SK-N-SH treated with all-trans-retinoic acid at 6 μM for 48 hours (cell line): ENCODE data around the gene SEC14L1.

Experiments
- ATAC-seq: fragments of 200-7000 bp; cut with Tn5 transposase; 3 replicates; pipeline ENCODE4 v1.9.1; 2020; ENCODE audit warnings: mild to moderate bottlenecking, moderate library complexity
- ARNTL ChIP-seq: fragments of 450-650 bp; formaldehyde crosslinking; IDR thresholded peaks from 2 replicates; pipeline ENCODE4 v1.5.0; 2020; ENCODE audit warnings: low read depth, mild to moderate bottlenecking, moderate library complexity, borderline replicate concordance
- BACH2 ChIP-seq: fragments of 250-450 bp; sonication (Bioruptor Pico); IDR thresholded peaks from 2 replicates; pipeline ENCODE4 v1.9.0; 2021; ENCODE audit warnings: mild to moderate bottlenecking, borderline replicate concordance
- CSDC2 ChIP-seq: fragments of 250-450 bp; sonication (Bioruptor Pico); IDR thresholded peaks from 2 replicates; pipeline ENCODE4 v1.5.0; 2020; ENCODE audit warnings: mild to moderate bottlenecking, moderate library complexity
- ESRRG ChIP-seq: fragments of 250-450 bp; sonication (Bioruptor Pico); IDR thresholded peaks from 2 replicates; pipeline ENCODE4 v1.6.1; 2021; ENCODE audit warnings: mild to moderate bottlenecking
- GLIS3 ChIP-seq: fragments of 250-450 bp; sonication (Bioruptor Pico); IDR thresholded peaks from 2 replicates; pipeline ENCODE4 v1.5.0; 2020; ENCODE audit warnings: mild to moderate bottlenecking, moderate library complexity
- ISL1 ChIP-seq: fragments of 250-450 bp; sonication (Bioruptor Pico); IDR thresholded peaks from 2 replicates; pipeline ENCODE4 v2.1.2; 2022; ENCODE audit warnings: mild to moderate bottlenecking, moderate library complexity
- OSR1 ChIP-seq: fragments of 250-450 bp; sonication (Bioruptor Pico); IDR thresholded peaks from 2 replicates; pipeline ENCODE4 v1.8.0; 2022; ENCODE audit warnings: moderate library complexity, mild to moderate bottlenecking, inconsistent platforms
- POU6F1 ChIP-seq: fragments of 250-450 bp; sonication (Bioruptor Pico); IDR thresholded peaks from 2 replicates; pipeline ENCODE4 v1.8.0; 2021; ENCODE audit warnings: low read depth, mild to moderate bottlenecking, moderate library complexity, borderline replicate concordance
- PPARA ChIP-seq: fragments of 250-450 bp; sonication (Bioruptor Pico); IDR thresholded peaks from 2 replicates; pipeline ENCODE4 v1.5.0; 2020; ENCODE audit warnings: mild to moderate bottlenecking, borderline replicate concordance
- RARB ChIP-seq: fragments of 250-450 bp; sonication (Bioruptor Pico); IDR thresholded peaks from 2 replicates; pipeline ENCODE4 v1.8.0; 2021; ENCODE audit warnings: mild to moderate bottlenecking, moderate library complexity
- SNAI2 ChIP-seq: fragments of 250-450 bp; sonication (Bioruptor Pico); IDR thresholded peaks from 2 replicates; pipeline ENCODE4 v1.5.0; 2020; ENCODE audit warnings: mild to moderate bottlenecking, moderate library complexity
- TCF4 ChIP-seq: fragments of 250-450 bp; sonication (Bioruptor Pico); IDR thresholded peaks from 2 replicates; pipeline ENCODE4 v1.8.0; 2021; ENCODE audit warnings: mild to moderate bottlenecking, moderate library complexity, borderline replicate concordance
- TOX ChIP-seq: fragments of 250-450 bp; sonication (Bioruptor Pico); IDR thresholded peaks from 2 replicates; pipeline ENCODE4 v1.8.0; 2021; ENCODE audit warnings: mild to moderate bottlenecking, moderate library complexity, borderline replicate concordance
- TSHZ2 ChIP-seq: fragments of 250-450 bp; sonication (Bioruptor Pico); IDR thresholded peaks from 2 replicates; pipeline ENCODE4 v1.5.0; 2020; ENCODE audit warnings: mild to moderate bottlenecking, moderate library complexity
- ZC3H10 ChIP-seq: fragments of 250-450 bp; sonication (Bioruptor Pico); IDR thresholded peaks from 2 replicates; pipeline ENCODE4 v1.5.1; 2021; ENCODE audit warnings: mild to moderate bottlenecking, moderate library complexity
- ZFP3 ChIP-seq: fragments of 250-450 bp; sonication (Bioruptor Pico); IDR thresholded peaks from 2 replicates; pipeline ENCODE4 v1.5.0; 2020; ENCODE audit warnings: mild to moderate bottlenecking, moderate library complexity
- ZFP30 ChIP-seq: fragments of 450-650 bp; formaldehyde crosslinking; IDR thresholded peaks from 2 replicates; pipeline ENCODE4 v1.5.0; 2022; ENCODE audit warnings: mild to moderate bottlenecking, moderate library complexity
- ZNF565 ChIP-seq: fragments of 450-650 bp; formaldehyde crosslinking; conservative IDR thresholded peaks from 2 replicates; pipeline ENCODE4 v1.5.0; 2020; ENCODE audit warnings: low read depth, mild to moderate bottlenecking, moderate library complexity
- ZNF70 ChIP-seq: fragments of 450-650 bp; formaldehyde crosslinking; IDR thresholded peaks from 2 replicates; pipeline ENCODE4 v1.5.0; 2020; ENCODE audit warnings: mild to moderate bottlenecking, moderate library complexity
- ZNF8 ChIP-seq: fragments of 450-650 bp; formaldehyde crosslinking; IDR thresholded peaks from 2 replicates; pipeline ENCODE4 v1.5.0; 2020; ENCODE audit warnings: mild to moderate bottlenecking, moderate library complexity
- TF ChIP-seq, protein P1 (sequence below): fragments of 250-450 bp; sonication (Bioruptor Pico); IDR thresholded peaks from 2 replicates; pipeline ENCODE4 v1.5.1; 2020; ENCODE audit warnings: low read depth, mild to moderate bottlenecking, moderate library complexity
- TF ChIP-seq, protein P2 (sequence below): fragments of 250-450 bp; sonication (Bioruptor Pico); IDR thresholded peaks from 2 replicates; pipeline ENCODE4 v1.8.0; 2020; ENCODE audit warnings: mild to moderate bottlenecking, moderate library complexity, borderline replicate concordance

SEC14L1 gene

GRCh38 chr17:77173104-77173503 is 32.3 kb downstream of the SEC14L1 start:
- TF ChIP-seq, protein P1, sequence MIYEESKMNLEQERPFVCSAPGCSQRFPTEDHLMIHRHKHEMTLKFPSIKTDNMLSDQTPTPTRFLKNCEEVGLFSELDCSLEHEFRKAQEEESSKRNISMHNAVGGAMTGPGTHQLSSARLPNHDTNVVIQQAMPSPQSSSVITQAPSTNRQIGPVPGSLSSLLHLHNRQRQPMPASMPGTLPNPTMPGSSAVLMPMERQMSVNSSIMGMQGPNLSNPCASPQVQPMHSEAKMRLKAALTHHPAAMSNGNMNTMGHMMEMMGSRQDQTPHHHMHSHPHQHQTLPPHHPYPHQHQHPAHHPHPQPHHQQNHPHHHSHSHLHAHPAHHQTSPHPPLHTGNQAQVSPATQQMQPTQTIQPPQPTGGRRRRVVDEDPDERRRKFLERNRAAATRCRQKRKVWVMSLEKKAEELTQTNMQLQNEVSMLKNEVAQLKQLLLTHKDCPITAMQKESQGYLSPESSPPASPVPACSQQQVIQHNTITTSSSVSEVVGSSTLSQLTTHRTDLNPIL (CRISPR knock-in tag), result no peak
- TF ChIP-seq, protein P2, sequence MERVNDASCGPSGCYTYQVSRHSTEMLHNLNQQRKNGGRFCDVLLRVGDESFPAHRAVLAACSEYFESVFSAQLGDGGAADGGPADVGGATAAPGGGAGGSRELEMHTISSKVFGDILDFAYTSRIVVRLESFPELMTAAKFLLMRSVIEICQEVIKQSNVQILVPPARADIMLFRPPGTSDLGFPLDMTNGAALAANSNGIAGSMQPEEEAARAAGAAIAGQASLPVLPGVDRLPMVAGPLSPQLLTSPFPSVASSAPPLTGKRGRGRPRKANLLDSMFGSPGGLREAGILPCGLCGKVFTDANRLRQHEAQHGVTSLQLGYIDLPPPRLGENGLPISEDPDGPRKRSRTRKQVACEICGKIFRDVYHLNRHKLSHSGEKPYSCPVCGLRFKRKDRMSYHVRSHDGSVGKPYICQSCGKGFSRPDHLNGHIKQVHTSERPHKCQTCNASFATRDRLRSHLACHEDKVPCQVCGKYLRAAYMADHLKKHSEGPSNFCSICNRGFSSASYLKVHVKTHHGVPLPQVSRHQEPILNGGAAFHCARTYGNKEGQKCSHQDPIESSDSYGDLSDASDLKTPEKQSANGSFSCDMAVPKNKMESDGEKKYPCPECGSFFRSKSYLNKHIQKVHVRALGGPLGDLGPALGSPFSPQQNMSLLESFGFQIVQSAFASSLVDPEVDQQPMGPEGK (CRISPR knock-in tag), result no peak
- TF ChIP-seq ESRRG (CRISPR knock-in tag) (no peak), ZNF70 (CRISPR knock-in tag) (no peak), ZC3H10 (no peak), BACH2 (CRISPR knock-in tag) (no peak), PPARA (CRISPR knock-in tag) (no peak), TOX (CRISPR knock-in tag) (no peak), ZNF8 (CRISPR knock-in tag) (no peak), OSR1 (CRISPR knock-in tag) (no peak), GLIS3 (CRISPR knock-in tag) (no peak), CSDC2 (CRISPR knock-in tag) (no peak), ARNTL (CRISPR knock-in tag) (no peak), ZFP30 (no peak), RARB (CRISPR knock-in tag) (no peak), ZNF565 (no peak), TSHZ2 (CRISPR knock-in tag) (no peak), TCF4 (CRISPR knock-in tag) (no peak), ISL1 (CRISPR knock-in tag) (no peak)
- ATAC-seq, result no peak

- no peak for ATAC-seq
- TF ChIP-seq ISL1 (CRISPR knock-in tag), result no peak
- no peak for TF ChIP-seq ZFP3
- no peak for TF ChIP-seq ZNF70 (CRISPR knock-in tag)
- no peak for TF ChIP-seq ESRRG (CRISPR knock-in tag)
- TF ChIP-seq TOX (CRISPR knock-in tag), result no peak
- TF ChIP-seq, all 23 proteins: peak for 0
Measured at GRCh38 chr17:77174928-77175661, 34.3 kb downstream of the SEC14L1 start.

DNA sequence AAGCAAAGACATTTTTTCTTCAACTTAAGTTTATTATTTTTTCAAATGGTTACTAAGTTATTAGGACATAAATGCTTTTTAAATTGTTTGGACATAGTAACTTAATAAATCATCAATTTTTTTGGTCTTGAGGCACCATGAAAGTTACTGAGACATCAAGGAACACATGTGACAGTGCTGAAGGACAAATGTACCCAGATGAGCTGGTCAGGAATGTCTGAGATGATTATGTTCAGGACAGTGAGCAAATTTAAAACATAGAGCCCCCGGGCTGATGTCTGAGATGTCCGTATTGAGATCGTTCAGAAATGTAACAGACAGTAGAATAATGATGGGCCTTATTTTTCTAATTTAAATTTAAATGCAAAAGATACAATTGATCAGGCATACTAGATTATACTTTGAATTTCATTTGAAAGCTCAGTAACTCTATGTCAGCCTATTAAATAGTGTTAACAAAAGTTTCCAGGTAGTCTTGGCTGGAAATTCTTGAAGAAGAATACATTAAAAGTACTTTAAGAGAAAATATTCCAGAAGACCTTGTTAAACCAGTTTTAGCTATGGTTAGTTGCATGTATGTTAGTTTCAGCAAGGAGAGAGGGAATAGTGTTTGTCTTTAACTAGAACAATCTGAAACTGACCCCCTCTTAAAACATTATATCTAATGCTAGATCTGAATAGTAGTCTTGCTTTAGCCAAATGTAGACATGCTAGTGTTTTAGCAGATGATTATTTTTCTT is 36.4 kb downstream of the SEC14L1 start:
- ATAC-seq, result no peak

More for the DNA sequence above, 36.4 kb downstream of the SEC14L1 start:
- TF ChIP-seq CSDC2 (CRISPR knock-in tag) (no peak), TSHZ2 (CRISPR knock-in tag) (no peak), BACH2 (CRISPR knock-in tag) (no peak), POU6F1 (CRISPR knock-in tag) (no peak), ZFP30 (no peak), OSR1 (CRISPR knock-in tag) (no peak), TOX (CRISPR knock-in tag) (no peak), ISL1 (CRISPR knock-in tag) (no peak), ZNF565 (no peak), RARB (CRISPR knock-in tag) (no peak), ZC3H10 (no peak), SNAI2 (no peak), ZNF8 (CRISPR knock-in tag) (no peak), TCF4 (CRISPR knock-in tag) (no peak)
